ENCODE results near the gene TRPV3.
"Not testable (repeated sequence)": the region's sequence is repeated elsewhere in the genome, so short reads cannot be mapped to it uniquely, and the experiment has no call there.

The TRPV3 gene

DNA sequence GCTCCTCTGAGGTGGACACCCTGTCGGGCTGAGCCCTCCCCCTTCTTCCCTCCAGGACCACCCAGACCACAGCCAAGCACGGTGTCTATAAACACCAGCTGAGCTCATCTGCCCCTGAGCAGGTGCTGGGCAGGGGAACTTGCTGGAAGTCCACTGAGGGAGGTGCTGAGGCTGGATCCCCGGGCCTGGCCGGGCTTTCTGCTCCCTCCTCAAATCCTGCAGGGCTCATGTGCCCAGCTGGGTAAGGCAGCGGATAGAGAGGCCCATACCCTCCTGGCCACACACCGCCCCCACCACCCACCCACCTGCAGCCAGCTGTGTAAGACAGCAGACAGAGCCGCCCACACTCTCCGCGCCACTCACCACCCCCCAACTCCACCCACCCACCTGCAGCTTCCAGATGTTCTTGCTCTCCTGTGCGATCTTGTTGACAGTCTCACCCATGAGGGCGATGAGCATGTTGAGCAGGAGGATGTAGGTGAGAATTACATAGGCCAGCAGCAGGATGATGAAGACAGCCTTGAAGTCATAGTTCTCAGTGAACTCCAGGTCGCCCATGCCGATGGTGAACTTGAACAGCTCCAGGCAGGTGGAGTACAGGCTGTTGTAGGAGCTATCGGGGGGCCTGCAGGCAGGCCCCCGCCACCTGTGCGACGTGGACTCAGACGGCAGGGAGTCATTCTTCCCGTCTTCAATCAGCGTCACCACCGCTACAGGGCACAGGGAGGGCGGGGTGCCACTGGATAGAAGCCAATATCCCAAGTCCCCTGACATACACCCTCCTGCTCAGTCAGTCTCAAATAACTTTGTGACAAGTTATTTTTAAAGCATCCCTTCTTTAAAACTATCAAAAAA is 15.9 kb upstream of the TRPV3 start:
- TF ChIP-seq, protein P1, sequence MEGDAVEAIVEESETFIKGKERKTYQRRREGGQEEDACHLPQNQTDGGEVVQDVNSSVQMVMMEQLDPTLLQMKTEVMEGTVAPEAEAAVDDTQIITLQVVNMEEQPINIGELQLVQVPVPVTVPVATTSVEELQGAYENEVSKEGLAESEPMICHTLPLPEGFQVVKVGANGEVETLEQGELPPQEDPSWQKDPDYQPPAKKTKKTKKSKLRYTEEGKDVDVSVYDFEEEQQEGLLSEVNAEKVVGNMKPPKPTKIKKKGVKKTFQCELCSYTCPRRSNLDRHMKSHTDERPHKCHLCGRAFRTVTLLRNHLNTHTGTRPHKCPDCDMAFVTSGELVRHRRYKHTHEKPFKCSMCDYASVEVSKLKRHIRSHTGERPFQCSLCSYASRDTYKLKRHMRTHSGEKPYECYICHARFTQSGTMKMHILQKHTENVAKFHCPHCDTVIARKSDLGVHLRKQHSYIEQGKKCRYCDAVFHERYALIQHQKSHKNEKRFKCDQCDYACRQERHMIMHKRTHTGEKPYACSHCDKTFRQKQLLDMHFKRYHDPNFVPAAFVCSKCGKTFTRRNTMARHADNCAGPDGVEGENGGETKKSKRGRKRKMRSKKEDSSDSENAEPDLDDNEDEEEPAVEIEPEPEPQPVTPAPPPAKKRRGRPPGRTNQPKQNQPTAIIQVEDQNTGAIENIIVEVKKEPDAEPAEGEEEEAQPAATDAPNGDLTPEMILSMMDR (IDR thresholded peaks at IDR 0.05; ENCODE audit: low read depth, low read length) = no peak
- no peak overlapping the region for H3K4me3 ChIP-seq (ENCODE audit: low read depth, low read length)

DNA sequence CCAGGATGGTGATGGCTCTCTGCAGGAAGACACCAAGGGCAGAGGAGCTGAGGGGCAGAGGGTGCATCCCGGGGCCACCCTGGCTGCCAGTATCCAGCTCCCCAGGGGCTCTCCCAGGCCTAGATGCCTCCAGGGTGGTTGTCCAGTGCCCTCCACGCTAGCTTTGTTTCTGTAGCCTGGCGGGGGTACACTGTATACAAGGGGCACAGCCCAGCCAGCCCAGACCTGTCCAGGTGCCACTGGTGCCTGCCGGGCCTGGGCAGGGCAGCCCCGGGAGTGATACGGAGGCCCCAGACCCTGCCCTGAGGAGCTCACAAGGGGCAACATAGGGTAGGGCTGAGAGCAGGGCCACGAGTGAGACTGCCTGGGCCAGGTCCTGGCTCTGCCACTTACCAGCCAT is 14.6 kb upstream of the TRPV3 start:
- TF ChIP-seq, protein P1 (IDR thresholded peaks at IDR 0.05; ENCODE audit: low read depth, low read length) = no peak
- no peak overlapping the region for H3K4me3 ChIP-seq (ENCODE audit: low read depth, low read length)

DNA sequence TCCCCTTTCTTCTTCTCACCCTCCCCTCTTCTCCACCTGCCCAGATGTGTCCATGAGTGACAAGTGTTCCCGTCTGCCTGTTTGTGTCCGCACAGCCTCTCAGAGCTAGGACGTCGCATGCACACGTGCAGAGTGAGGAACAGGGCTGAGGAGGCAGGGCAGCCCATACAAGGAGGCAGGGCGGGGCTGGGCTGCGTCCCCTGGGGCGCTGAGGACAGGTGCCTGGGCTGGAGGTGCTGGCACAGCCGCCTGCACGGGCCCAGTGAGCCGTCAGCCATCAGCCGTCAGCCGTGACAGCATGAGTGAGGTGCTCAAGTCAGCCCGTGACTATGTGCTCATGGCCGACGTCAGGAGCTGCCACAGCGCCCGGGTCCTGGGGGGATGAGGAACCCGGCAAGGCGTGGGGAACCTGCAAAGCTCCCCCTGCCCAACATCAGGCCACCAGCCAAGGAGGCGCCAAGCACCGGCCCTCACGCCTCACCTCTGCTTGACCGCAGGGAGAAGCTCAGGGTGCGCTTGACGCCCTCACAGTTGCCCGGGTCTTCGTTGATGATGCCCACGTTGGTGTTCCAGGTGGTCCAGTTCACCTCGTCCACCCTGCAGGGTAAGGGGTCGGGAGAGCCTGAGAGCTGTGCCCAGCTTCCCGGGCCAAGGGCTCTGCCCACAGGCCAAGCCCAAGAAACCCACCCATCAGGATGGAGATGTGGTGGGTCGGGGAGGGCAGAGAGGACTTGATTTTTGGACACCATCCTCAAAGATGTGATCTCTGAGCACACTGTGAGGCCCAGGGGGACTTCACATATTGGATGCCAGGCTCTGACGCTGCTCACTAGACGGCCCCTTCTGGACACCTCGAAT is 13.7 kb upstream of the TRPV3 start:
- TF ChIP-seq, protein P1 (IDR thresholded peaks at IDR 0.05; ENCODE audit: low read depth, low read length) = no peak
- H3K4me3 ChIP-seq (ENCODE audit: low read depth, low read length) = no peak overlapping the region

DNA sequence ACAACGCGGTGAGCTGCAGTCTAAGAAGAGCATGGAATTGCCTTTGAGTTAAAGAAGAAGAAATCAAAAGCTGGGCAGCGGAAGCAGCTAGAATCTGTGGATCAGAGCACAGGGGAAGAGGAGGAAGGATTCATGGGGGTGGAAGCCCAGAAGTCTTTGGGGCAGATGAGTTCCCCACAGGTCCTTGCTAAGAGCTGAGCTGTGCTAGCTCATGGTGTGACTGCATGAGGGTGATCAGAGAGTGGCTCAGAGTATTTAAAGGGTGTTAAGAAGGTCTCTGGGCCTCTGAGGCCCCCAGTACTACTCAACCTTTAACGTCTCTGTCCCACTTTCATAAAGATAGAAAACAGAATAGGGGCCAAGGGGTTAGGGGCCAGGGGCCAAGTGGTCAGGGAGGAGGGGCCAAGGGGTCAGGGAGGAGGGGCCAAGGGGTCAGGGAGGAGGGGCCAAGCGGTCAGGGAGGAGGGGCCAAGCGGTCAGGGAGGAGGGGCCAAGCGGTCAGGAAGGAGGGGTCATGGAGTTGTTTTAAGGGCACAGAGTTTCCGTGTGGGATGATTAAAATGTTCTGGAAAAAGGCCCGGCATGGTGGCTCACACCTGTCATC is 12.0 kb upstream of the TRPV3 start:
- no peak overlapping the region for H3K4me3 ChIP-seq (ENCODE audit: low read depth, low read length)
- TF ChIP-seq, protein P1 (IDR thresholded peaks at IDR 0.05; ENCODE audit: low read depth, low read length) = no peak

DNA sequence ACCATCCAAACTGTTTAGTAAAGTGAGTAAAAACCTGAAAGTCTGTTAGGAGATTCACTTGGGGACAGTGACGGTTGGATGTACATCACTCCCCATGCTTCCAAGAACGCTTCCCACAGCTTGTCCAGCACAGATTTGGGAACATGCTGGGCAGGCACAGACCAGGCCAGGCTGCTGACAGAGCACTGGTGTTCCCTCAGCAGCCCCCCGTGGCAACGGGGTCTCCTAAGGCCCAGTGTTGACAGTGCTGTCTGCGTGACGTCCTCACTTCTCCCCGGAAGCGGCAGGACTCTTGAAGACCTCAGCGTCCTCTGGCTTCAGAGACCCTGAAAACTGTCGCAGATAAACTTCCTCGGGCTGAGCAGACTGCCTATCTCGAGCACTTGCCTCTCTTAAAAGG is 8.9 kb upstream of the TRPV3 start:
- TF ChIP-seq, protein P1 (IDR thresholded peaks at IDR 0.05; ENCODE audit: low read depth, low read length) = no peak
- no peak overlapping the region for H3K4me3 ChIP-seq (ENCODE audit: low read depth, low read length)

DNA sequence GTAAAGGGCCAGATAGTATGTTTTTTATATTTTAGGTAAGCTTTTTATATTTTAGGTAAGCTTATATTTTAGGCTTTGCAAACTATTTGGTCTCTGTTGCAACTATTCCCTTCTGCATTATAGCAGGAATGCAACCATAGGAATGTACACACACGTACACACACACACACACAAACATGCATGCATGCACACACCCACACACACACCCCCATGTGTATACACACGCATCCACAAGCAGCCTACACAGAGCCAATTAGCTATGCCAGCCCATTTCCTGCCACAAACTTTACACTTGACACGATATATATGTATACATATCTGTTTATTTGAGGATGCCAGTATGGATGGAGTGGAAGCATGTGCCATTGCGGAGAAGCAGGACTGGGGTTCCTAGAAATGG is 7.5 kb upstream of the TRPV3 start:
- H3K4me3 ChIP-seq (ENCODE audit: low read depth, low read length) = no peak overlapping the region
- TF ChIP-seq, protein P1 (IDR thresholded peaks at IDR 0.05; ENCODE audit: low read depth, low read length) = no peak

DNA sequence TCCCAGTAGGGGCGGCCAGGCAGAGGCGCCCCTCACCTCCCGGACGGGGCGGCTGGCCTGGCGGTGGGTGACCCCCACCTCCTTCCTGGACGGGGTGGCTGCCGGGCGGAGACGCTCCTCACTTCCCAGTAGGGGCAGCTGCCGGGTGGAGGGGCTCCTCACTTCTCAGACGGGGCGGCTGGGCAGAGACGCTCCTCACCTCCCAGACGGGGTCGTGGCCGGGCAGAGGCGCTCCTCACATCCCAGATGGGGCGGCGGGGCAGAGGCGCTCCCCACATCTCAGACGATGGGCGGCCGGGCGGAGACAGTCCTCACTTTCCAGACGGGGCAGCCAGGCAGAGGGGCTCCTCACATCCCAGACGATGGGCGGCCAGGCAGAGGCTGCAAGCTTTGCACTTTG is 6.6 kb upstream of the TRPV3 start:
- not testable (repeated sequence) for H3K4me3 ChIP-seq (ENCODE audit: low read depth, low read length)
